Left ventricle myocardium inferior (tissue), 1 donor: ENCODE results near the gene MRPS30. TPM values are rescaled to one million over a fixed set of nuclear protein-coding genes. Genes with fewer than 3 reads are reported as not detected.
"Not testable (repeated sequence)": the region's sequence is repeated elsewhere in the genome, so short reads cannot be mapped to it uniquely, and the experiment has no call there.

ENCODE experiments used
- DNase-seq: peaks from one replicate; pipeline ENCODE4 v3.0.0-alpha.2; 2020
- H3K27ac ChIP-seq: fragments of 200-600 bp; replicated peaks from 2 replicates; pipeline ENCODE4 v1.8.0; 2021
- H3K27me3 ChIP-seq: fragments of 200-600 bp; 2 replicates; pipeline ENCODE4 v1.8.0; 2021; ENCODE audit warnings: low read depth
- H3K36me3 ChIP-seq: fragments of 200-600 bp; 2 replicates; pipeline ENCODE4 v1.8.0; 2021
- H3K4me1 ChIP-seq: fragments of 200-600 bp; 2 replicates; pipeline ENCODE4 v1.8.0; 2021
- H3K4me3 ChIP-seq: fragments of 200-600 bp; 2 replicates; pipeline ENCODE4 v1.8.0; 2021; ENCODE audit warnings: mild to moderate bottlenecking, moderate library complexity
- H3K9me3 ChIP-seq: fragments of 200-600 bp; replicated peaks from 2 replicates; pipeline ENCODE4 v1.8.0; 2021
- CTCF ChIP-seq: fragments of 200-600 bp; IDR thresholded peaks from 2 replicates; pipeline ENCODE4 v1.8.0; 2021; ENCODE audit warnings: antibody characterized with exemption, mild to moderate bottlenecking, borderline replicate concordance
- intact Hi-C: fragments of 100-400 bp; cut with micrococcal nuclease; formaldehyde crosslinking; loops from one replicate; pipeline ENCODE4 v1.11.0; 2022
- long read RNA-seq: library from polyadenylated mRNA; unstranded; transcript quantifications from one replicate; pipeline ENCODE4 v2.0.0, GENCODE V29; 2021
- total RNA-seq: library from RNA; stranded (reverse); fragmentation: NEBNext Ultra II Directional; extraction: Animal tissue kit (Norgen Biotek cat#: 25700); gene quantifications from one replicate; pipeline ENCODE4 v1.2.1, GENCODE V29; 2021
- donor health status: DM: no; HTN: yes; CAD: no; lungs with severe emphysema.

The MRPS30 gene
- 86.3 TPM for total RNA-seq
- long read RNA-seq, transcript MRPS30-202 (5 exons, 1,678 nt): major isoform, 57 of 66 reads
- long read RNA-seq, partial matches to known transcripts: 0 of 66 reads
- long read RNA-seq, other reads (novel, unspliced or antisense): 9 of 66 reads

- intact Hi-C loops: no loop called here
Observed at GRCh38 chr5:44808435-44809214, at the start of gene MRPS30. Gene MRPS30, plus strand, starts transcription at chr5:44808947. Its CDS starts 16 bp downstream, at chr5:44808963.

GRCh38 chr5:44769200-44769876, 39.4 kb upstream of the MRPS30 start:
- Histone ChIP-seq H3K27me3 (no peaks in the 10 kb centered on the region), H3K4me3 (no peak overlapping the region), H3K4me1 (no peaks in the 10 kb centered on the region), H3K36me3 (no peaks in the 10 kb centered on the region), H3K27ac (no peak overlapping the region), H3K9me3 (no peaks in the 10 kb centered on the region)
- no peak for DNase-seq
- TF ChIP-seq CTCF: no peak
- intact Hi-C loops: no loop called here

More at GRCh38 chr5:44808435-44809214, at the start of gene MRPS30:
- H3K9me3 ChIP-seq: no peaks in the 10 kb centered on the region
- H3K27me3 ChIP-seq: no peaks in the 10 kb centered on the region
- peak within 1 kb of the TSS; percentile 97 for H3K27ac ChIP-seq
- H3K36me3 ChIP-seq: peaks cover 26% of the 10 kb centered on the region
- peak; percentile 84 for DNase-seq
- peaks cover 63% of the 10 kb centered on the region for H3K4me1 ChIP-seq
- peak; percentile 30 for TF ChIP-seq CTCF
- H3K4me3 ChIP-seq: peak within 1 kb of the TSS; percentile 95

- H3K36me3 ChIP-seq: no peaks in the 10 kb centered on the region
- intact Hi-C loops: loop anchor here (5.0 to 10.0 kb wide), 2 partner anchors 233 to 1045 kb away; no protein-coding TSS in a partner anchor
- no peak overlapping the region for H3K4me3 ChIP-seq
- H3K9me3 ChIP-seq: no peaks in the 10 kb centered on the region
- DNase-seq: no peak
- H3K27ac ChIP-seq: no peak overlapping the region
- no peaks in the 10 kb centered on the region for H3K4me1 ChIP-seq
- H3K27me3 ChIP-seq: no peaks in the 10 kb centered on the region
- no peak for TF ChIP-seq CTCF
Observed at GRCh38 chr5:44769877-44770209, 38.9 kb upstream of the MRPS30 start.

- Histone ChIP-seq H3K27ac (no peak overlapping the region), H3K4me1 (no peaks in the 10 kb centered on the region), H3K27me3 (no peaks in the 10 kb centered on the region), H3K36me3 (no peaks in the 10 kb centered on the region), H3K9me3 (no peaks in the 10 kb centered on the region), H3K4me3 (no peak overlapping the region)
- intact Hi-C loops: loop anchor here (5.0 to 10.0 kb wide), 2 partner anchors 234 to 1046 kb away; no protein-coding TSS in a partner anchor
- no peak for DNase-seq
- TF ChIP-seq CTCF: no peak
Observed at GRCh38 chr5:44770780-44771717, 37.7 kb upstream of the MRPS30 start.

GRCh38 chr5:44772397-44772796, 36.4 kb upstream of the MRPS30 start:
- intact Hi-C loops: loop anchor here (5.0 to 10.0 kb wide), 2 partner anchors 235 to 1048 kb away; no protein-coding TSS in a partner anchor
- not testable (repeated sequence) for H3K9me3 ChIP-seq, H3K27ac ChIP-seq, H3K4me1 ChIP-seq, H3K4me3 ChIP-seq, DNase-seq, H3K36me3 ChIP-seq, H3K27me3 ChIP-seq
